ENCODE results near the gene SFXN3.

SFXN3 gene

DNA sequence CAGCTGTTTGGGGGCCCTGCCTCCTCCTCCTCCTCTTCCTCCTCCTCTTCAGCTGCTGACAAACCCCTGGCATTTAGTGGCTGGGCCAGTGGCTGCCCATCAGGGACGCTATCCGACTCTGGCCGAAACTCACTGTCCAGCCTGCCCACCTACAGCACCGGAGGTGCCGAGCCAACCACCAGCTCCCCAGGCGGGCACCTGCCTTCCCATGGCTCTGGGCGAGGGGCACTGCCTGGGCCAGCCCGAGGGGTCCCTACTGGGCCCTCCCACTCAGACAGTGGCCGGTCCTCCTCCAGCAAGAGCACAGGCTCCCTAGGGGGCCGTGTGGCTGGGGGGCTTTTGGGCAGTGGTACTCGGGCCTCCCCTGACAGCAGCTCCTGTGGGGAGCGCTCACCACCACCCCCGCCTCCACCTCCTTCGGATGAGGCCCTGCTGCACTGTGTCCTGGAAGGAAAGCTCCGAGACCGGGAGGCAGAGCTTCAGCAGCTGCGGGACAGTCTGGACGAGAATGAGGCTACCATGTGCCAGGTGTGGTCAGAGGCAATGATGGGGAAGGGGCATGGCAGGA lies 27.3 kb upstream of the SFXN3 start:
- Histone ChIP-seq H3K9me3 (replicated peaks in 1 of 11) (no peaks in the 10 kb centered on the region), H3K4me2 (no peak overlapping the region), H3K4me3 (no peak overlapping the region), H3K9ac (peak overlapping the region in 2 of 11 experiments; percentile 19 to 36; a peak in 2 of 22 replicates), H4K20me1 (peaks cover 36 to 74% (median 51%) of the 10 kb centered on the region in 11 experiments; a peak in 21 of 22 replicates), H3K27me3 (no peaks in the 10 kb centered on the region), H3K27ac (peak overlapping the region in 1 of 11 experiments; percentile 9; a peak in 1 of 22 replicates), H3K36me3 (peaks cover 46 to 59% (median 56%) of the 10 kb centered on the region in 11 experiments), H3K4me1 (peaks cover 22 to 53% (median 48%) of the 10 kb centered on the region in 10 experiments)
- TF ChIP-seq Cebpa-rat (IDR thresholded peaks at IDR 0.05): no peak

DNA sequence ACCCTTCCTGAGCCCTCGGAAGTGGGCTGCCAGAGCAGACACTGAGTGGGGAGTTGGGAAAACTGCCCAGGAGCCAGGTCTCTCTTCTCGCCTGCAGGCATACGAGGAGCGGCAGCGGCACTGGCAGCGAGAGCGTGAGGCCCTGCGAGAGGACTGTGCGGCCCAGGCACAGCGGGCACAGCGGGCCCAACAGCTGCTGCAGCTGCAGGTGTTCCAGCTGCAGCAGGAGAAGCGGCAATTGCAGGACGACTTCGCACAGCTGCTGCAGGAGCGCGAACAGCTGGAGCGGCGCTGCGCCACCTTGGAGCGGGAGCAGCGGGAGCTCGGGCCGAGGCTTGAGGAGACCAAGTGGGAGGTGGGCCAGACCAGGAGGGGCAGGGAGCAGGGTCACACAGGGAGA lies 25.7 kb upstream of the SFXN3 start:
- no peak for TF ChIP-seq Cebpa-rat (IDR thresholded peaks at IDR 0.05)
- no peak overlapping the region for H3K9ac ChIP-seq
- H3K36me3 ChIP-seq: peaks cover 46 to 59% (median 56%) of the 10 kb centered on the region in 11 experiments
- peaks cover 22 to 54% (median 46%) of the 10 kb centered on the region in 10 experiments for H3K4me1 ChIP-seq
- H4K20me1 ChIP-seq: peaks cover 36 to 74% (median 51%) of the 10 kb centered on the region in 11 experiments; a peak in 21 of 22 replicates
- no peak overlapping the region for H3K4me2 ChIP-seq
- H3K4me3 ChIP-seq: no peak overlapping the region
- no peak overlapping the region for H3K27ac ChIP-seq
- no peaks in the 10 kb centered on the region for H3K27me3 ChIP-seq
- H3K9me3 ChIP-seq (replicated peaks in 1 of 11): no peaks in the 10 kb centered on the region

DNA sequence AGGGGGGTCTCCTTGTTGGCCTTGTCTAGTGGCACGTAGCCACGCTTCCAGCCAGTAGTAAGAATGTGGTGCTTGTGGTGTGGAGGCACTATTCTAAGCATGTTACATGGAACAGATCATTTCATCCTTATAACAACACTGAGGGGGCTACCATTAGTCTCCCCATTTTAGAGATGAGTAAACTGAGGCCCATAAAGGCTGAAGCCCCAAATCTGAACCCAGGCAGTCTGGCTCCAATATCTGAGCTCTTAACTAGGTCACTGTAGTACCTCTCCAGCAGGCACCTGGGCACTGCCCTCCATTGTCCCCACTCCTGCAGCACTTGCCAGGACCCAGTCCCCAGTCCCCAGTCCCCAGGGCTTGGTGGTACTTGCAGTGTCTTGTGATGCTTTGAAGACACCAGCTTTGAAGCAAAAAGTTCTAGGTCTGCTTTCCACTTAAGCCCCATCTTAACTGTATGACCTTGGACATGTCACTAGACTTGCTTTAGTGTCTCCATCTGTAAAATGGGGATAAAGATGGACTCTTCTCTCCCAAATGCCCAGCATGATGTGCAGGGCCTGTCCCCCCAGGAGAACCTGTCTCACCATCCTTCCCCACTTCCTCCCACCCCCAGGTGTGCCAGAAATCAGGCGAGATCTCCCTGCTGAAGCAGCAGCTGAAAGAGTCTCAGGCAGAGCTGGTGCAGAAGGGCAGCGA lies 25.0 kb upstream of the SFXN3 start:
- peaks cover 36 to 74% (median 51%) of the 10 kb centered on the region in 11 experiments; a peak in 21 of 22 replicates for H4K20me1 ChIP-seq
- no peaks in the 10 kb centered on the region for H3K27me3 ChIP-seq
- no peaks in the 10 kb centered on the region for H3K9me3 ChIP-seq (replicated peaks in 1 of 11)
- H3K4me2 ChIP-seq: no peak overlapping the region
- peaks cover 18 to 47% (median 40%) of the 10 kb centered on the region in 10 experiments for H3K4me1 ChIP-seq
- no peak overlapping the region for H3K4me3 ChIP-seq
- peak overlapping the region in 3 of 11 experiments; percentile 23 to 38 (median 24); a peak in 1 of 22 replicates for H3K9ac ChIP-seq
- no peak overlapping the region for H3K27ac ChIP-seq
- TF ChIP-seq Cebpa-rat (IDR thresholded peaks at IDR 0.05): no peak
- peaks cover 46 to 59% (median 56%) of the 10 kb centered on the region in 11 experiments for H3K36me3 ChIP-seq

DNA sequence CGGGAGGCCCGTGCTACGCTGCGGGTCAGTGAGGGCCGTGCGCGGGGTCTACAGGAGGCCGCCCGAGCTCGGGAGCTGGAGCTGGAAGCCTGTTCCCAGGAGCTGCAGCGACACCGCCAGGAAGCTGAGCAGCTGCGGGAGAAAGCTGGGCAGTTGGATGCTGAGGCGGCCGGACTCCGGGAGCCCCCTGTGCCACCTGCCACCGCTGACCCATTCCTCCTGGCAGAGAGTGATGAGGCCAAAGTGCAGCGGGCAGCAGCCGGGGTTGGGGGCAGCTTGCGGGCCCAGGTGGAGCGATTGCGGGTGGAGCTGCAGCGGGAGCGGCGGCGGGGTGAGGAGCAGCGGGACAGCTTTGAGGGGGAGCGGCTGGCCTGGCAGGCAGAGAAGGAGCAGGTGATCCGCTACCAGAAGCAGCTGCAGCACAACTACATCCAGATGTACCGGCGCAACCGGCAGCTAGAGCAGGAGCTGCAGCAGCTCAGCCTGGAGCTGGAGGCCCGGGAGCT lies 24.4 kb upstream of the SFXN3 start:
- H4K20me1 ChIP-seq: peaks cover 33 to 71% (median 47%) of the 10 kb centered on the region in 11 experiments; a peak in 21 of 22 replicates
- H3K36me3 ChIP-seq: peaks cover 46 to 59% (median 56%) of the 10 kb centered on the region in 11 experiments
- H3K9ac ChIP-seq: peak overlapping the region in 10 of 11 experiments; percentile 23 to 64 (median 43); a peak in 12 of 22 replicates
- no peaks in the 10 kb centered on the region for H3K9me3 ChIP-seq (replicated peaks in 1 of 11)
- peak overlapping the region in 5 of 11 experiments; percentile 6 to 47 (median 30); a peak in 10 of 22 replicates for H3K27ac ChIP-seq
- peaks cover 12 to 44% (median 34%) of the 10 kb centered on the region in 10 experiments for H3K4me1 ChIP-seq
- no peak overlapping the region for H3K4me3 ChIP-seq
- no peaks in the 10 kb centered on the region for H3K27me3 ChIP-seq
- no peak for TF ChIP-seq Cebpa-rat (IDR thresholded peaks at IDR 0.05)
- peak overlapping the region in 3 of 11 experiments; percentile 16 to 59 (median 19); a peak in 1 of 22 replicates for H3K4me2 ChIP-seq

DNA sequence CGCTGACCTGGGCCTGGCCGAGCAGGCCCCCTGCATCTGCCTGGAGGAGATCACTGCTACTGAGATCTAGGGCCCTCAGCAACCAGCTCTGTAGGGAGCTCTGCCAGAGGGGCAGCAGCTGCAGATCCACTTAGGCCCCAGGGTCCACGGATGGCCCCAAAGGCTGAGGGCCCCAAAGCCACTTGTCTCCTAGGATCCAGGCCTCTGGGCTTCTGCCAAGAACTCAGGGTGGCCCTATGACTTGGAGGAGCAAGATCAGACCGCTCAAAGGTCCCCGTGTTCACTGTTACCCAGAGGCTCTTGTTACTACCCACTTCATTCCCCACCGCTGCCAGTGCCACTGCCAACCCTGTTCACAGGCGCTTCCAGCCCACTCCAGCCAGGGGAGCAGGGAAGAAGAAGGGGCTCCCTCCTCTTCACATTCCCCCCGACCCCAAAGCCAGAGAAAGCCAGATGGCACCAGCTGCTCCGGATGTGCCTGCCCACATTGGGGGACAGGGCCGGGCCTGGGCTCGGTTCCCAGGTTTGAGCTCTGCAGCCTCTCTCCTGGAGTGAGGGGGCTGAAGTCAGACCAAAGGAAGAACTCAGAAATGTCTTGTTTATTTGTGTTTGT lies 23.8 kb upstream of the SFXN3 start:
- Histone ChIP-seq H3K4me2 (peak overlapping the region in 7 of 11 experiments; percentile 16 to 59 (median 30); a peak in 9 of 22 replicates), H4K20me1 (peaks cover 27 to 65% (median 42%) of the 10 kb centered on the region in 11 experiments; a peak in 21 of 22 replicates), H3K9me3 (replicated peaks in 1 of 11) (no peaks in the 10 kb centered on the region), H3K36me3 (peaks cover 46 to 59% (median 54%) of the 10 kb centered on the region in 11 experiments), H3K27ac (peak overlapping the region in 6 of 11 experiments; percentile 6 to 47 (median 36); a peak in 11 of 22 replicates), H3K4me1 (peaks cover 7 to 42% (median 29%) of the 10 kb centered on the region in 10 experiments), H3K27me3 (no peaks in the 10 kb centered on the region), H3K9ac (peak overlapping the region in 10 of 11 experiments; percentile 23 to 64 (median 43); a peak in 15 of 22 replicates), H3K4me3 (no peak overlapping the region)
- TF ChIP-seq Cebpa-rat (IDR thresholded peaks at IDR 0.05): no peak

DNA sequence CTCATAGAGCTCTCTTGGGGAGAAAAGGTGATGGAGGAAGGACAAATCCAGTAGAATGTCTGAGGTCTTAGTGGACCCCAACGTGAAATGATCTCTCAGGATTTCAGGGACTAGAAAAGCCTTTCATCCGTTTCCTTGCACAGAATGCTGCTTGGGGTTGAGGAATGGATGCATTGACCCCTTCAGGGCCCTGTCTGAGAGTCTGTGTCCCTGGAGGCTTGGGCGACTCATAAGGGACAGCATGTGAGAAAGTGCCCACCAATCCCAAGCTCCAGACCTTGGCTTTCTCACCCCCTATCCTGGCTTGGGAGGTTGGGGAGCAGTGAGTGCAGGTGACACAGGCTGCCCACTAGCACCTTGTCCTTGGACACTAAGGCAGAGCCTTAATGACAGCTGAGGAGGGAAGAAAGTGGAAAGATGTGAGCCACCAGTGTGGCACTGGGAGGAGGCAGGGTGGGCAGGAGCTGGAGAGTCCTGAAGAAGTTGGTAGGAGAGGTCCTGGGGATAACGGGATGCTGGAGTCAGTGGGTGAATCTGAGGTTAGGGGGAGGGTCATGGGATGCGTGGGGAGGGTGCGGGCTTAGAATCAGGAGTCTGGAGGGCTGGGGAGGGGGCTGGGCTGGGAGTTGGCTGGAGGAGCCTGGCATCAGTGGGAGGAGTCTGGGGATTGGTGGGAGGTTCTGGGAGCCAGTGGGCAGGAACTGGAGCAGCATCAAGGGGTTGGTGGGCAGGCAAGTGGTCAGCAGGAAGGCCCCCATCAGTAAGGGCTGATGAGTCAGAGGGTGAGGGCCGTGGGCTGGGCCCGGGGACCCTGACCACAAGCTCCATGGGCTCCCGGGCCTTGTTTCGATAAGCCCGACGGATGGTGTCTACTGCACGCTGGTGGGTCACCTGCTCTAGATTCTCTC lies 22.9 kb upstream of the SFXN3 start:
- Histone ChIP-seq H3K27me3 (no peaks in the 10 kb centered on the region), H3K4me3 (no peak overlapping the region), H3K9me3 (replicated peaks in 1 of 11) (no peaks in the 10 kb centered on the region), H4K20me1 (peaks cover 18 to 55% (median 32%) of the 10 kb centered on the region in 11 experiments; a peak in 20 of 22 replicates), H3K27ac (peak overlapping the region in 1 of 11 experiments; percentile 24; a peak in 1 of 22 replicates), H3K4me2 (peak overlapping the region in 6 of 11 experiments; percentile 3 to 38 (median 20); a peak in 3 of 22 replicates), H3K4me1 (peaks cover 1 to 43% (median 30%) of the 10 kb centered on the region in 10 experiments), H3K9ac (peak overlapping the region in 3 of 11 experiments; percentile 15 to 48 (median 47); a peak in 2 of 22 replicates), H3K36me3 (peaks cover 37 to 50% (median 44%) of the 10 kb centered on the region in 11 experiments)
- TF ChIP-seq Cebpa-rat (IDR thresholded peaks at IDR 0.05): no peak

DNA sequence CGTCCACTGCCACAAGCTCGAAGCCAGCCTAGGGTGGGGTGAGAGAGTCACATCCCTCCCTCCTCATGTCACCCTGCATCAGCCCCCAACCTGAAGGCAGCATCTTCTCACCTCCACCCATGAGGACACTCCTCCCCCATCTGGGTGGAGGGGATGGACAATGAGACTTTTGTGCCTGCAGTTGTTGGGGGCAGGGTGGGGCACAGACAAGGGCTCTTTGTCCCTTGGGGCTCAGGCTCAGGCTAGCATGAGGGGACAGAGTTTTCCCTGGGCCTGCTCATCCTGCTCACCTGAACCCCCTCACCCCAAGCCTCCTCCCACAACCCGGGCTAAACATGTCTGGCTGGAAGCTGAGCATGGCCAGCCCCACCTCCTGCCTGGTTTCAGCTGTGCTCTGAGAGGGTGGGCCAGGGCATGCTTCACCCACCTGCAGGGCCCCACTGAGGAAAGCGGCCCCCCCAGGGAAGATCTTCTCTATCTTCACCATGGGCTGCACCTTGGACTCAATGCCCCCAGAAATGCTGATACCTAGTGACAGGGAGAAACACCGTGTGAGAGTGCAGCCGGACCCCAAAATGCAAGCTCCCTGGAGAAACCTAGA lies 22.1 kb upstream of the SFXN3 start:
- no peaks in the 10 kb centered on the region for H3K9me3 ChIP-seq (replicated peaks in 1 of 11)
- no peak overlapping the region for H3K4me3 ChIP-seq
- no peak for TF ChIP-seq Cebpa-rat (IDR thresholded peaks at IDR 0.05)
- H3K27me3 ChIP-seq: no peaks in the 10 kb centered on the region
- 0 out of 22 replicates have a peak overlapping the region, but pooled peaks of 1 of the 11 experiments have one; percentile 3 for H3K4me2 ChIP-seq
- peaks cover 11 to 48% (median 24%) of the 10 kb centered on the region in 11 experiments; a peak in 19 of 22 replicates for H4K20me1 ChIP-seq
- no peak overlapping the region for H3K9ac ChIP-seq
- H3K4me1 ChIP-seq: peaks cover 9 to 51% (median 37%) of the 10 kb centered on the region in 10 experiments
- no peak overlapping the region for H3K27ac ChIP-seq
- H3K36me3 ChIP-seq: peaks cover 29 to 42% (median 36%) of the 10 kb centered on the region in 11 experiments
